ENCODE data around the gene MYCBP2. TPM values are rescaled to one million over a fixed set of nuclear protein-coding genes. Genes with fewer than 3 reads are reported as not detected.

Gene MYCBP2
- total RNA-seq, 1 experiment from 2014 or later = 22.0 TPM

- H3K36me3 Mint-ChIP-seq (ENCODE audit: insufficient read depth, unreplicated experiment) = peaks cover 30% of the 10 kb centered on the region
- no peaks in the 10 kb centered on the region for H3K4me1 Mint-ChIP-seq (ENCODE audit: low read depth, unreplicated experiment)
- H3K27ac Mint-ChIP-seq (ENCODE audit: unreplicated experiment) = peak overlapping the region; percentile 62
- CTCF ChIA-PET = no interaction called here
- H3K27me3 Mint-ChIP-seq (ENCODE audit: unreplicated experiment) = no peaks in the 10 kb centered on the region
- H3K9me3 Mint-ChIP-seq (ENCODE audit: low read depth, unreplicated experiment) = no peaks in the 10 kb centered on the region
- TF ChIP-seq, protein P1, sequence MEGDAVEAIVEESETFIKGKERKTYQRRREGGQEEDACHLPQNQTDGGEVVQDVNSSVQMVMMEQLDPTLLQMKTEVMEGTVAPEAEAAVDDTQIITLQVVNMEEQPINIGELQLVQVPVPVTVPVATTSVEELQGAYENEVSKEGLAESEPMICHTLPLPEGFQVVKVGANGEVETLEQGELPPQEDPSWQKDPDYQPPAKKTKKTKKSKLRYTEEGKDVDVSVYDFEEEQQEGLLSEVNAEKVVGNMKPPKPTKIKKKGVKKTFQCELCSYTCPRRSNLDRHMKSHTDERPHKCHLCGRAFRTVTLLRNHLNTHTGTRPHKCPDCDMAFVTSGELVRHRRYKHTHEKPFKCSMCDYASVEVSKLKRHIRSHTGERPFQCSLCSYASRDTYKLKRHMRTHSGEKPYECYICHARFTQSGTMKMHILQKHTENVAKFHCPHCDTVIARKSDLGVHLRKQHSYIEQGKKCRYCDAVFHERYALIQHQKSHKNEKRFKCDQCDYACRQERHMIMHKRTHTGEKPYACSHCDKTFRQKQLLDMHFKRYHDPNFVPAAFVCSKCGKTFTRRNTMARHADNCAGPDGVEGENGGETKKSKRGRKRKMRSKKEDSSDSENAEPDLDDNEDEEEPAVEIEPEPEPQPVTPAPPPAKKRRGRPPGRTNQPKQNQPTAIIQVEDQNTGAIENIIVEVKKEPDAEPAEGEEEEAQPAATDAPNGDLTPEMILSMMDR (IDR thresholded peaks at IDR 0.05; ENCODE audit: unreplicated experiment) = no peak
- intact Hi-C loops (cut with micrococcal nuclease; ENCODE audit: unreplicated experiment) = no loop called here
- no TSS peak for BruUV-seq (replicated peaks)
- DNase-seq = no peak
- peak overlapping the region; percentile 76 for H3K4me3 Mint-ChIP-seq (ENCODE audit: low read depth, unreplicated experiment)
Observed at GRCh38 chr13:77329911-77330584, 3.2 kb upstream of the MYCBP2 start.

DNA sequence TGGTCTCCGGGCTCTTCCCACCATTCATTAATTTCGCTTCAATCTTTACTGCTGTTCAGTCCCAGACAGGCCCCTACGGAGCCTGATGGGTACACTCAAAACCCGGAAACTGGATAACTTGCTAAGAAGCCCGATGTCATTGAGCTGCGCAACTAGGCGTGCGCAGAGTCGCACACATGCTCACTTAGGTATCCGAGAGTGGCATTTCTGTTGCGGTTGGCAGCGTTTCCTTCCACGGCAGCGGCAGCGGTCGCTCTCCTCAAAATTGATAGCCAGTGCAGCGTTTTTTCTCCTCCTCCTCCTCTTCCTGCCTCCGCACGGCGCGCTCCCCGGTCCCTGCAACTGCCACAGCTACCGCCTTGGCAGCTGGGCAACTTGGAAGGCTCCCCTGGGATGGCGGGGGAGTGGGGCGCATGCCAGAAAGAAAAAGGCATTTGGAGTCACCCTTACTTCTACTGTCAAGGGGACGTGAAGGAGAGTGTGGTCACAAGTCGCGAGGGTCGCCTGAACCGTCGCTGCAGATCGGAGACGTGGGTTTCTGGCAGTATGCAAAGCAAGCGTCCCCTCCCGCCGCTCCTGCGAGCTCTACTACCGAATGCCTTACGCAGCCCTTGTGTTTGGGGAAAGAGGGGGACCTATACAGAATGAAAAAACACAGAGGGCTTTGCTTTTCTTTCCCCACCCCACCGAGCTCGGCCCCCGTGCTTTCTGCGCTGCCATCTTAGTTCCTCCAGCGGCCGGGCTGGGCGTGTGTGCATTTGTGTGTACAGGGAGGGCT, 2.4 kb upstream of the MYCBP2 start:
- H3K9me3 Mint-ChIP-seq (ENCODE audit: low read depth, unreplicated experiment) = no peaks in the 10 kb centered on the region

DNA sequence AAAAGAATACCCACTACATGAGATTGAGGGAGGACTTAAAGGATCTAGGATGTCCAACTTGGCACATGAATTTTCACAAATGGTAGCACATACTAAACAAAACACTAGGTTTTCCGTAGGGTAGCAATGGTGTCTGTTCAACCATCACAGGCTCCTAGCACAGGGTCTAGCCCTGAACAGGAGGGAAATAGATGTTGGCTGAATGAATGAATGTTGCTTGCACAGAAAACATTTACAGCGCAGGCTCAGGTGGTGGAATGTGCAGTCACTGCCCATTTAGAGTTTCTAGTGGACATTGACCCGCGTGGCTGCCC, 1.9 kb upstream of the MYCBP2 start:
- H3K27me3 Mint-ChIP-seq (ENCODE audit: unreplicated experiment) = no peaks in the 10 kb centered on the region

More for the DNA sequence above, 2.4 kb upstream of the MYCBP2 start:
- peaks cover 30% of the 10 kb centered on the region for H3K36me3 Mint-ChIP-seq (ENCODE audit: insufficient read depth, unreplicated experiment)
- BruUV-seq (replicated peaks) = no TSS peak
- no peaks in the 10 kb centered on the region for H3K27me3 Mint-ChIP-seq (ENCODE audit: unreplicated experiment)
- CTCF ChIA-PET = no interaction called here
- no peak overlapping the region for H3K27ac Mint-ChIP-seq (ENCODE audit: unreplicated experiment)
- H3K4me1 Mint-ChIP-seq (ENCODE audit: low read depth, unreplicated experiment) = peaks cover under 1% of the 10 kb centered on the region
- H3K4me3 Mint-ChIP-seq (ENCODE audit: low read depth, unreplicated experiment) = peak overlapping the region; percentile 76
- DNase-seq = peak; percentile 44
- TF ChIP-seq, protein P1 (IDR thresholded peaks at IDR 0.05; ENCODE audit: unreplicated experiment) = no peak
- intact Hi-C loops (cut with micrococcal nuclease; ENCODE audit: unreplicated experiment) = no loop called here

GRCh38 chr13:77325371-77325980, 1.4 kb downstream of the MYCBP2 start:
- H3K27me3 Mint-ChIP-seq (ENCODE audit: unreplicated experiment) = no peaks in the 10 kb centered on the region
- TF ChIP-seq, protein P1 (IDR thresholded peaks at IDR 0.05; ENCODE audit: unreplicated experiment) = no peak
- H3K27ac Mint-ChIP-seq (ENCODE audit: unreplicated experiment) = no peak overlapping the region
- peaks cover 10% of the 10 kb centered on the region for H3K4me1 Mint-ChIP-seq (ENCODE audit: low read depth, unreplicated experiment)
- no peaks in the 10 kb centered on the region for H3K9me3 Mint-ChIP-seq (ENCODE audit: low read depth, unreplicated experiment)
- DNase-seq = no peak
- peaks cover 30% of the 10 kb centered on the region for H3K36me3 Mint-ChIP-seq (ENCODE audit: insufficient read depth, unreplicated experiment)
- intact Hi-C loops (cut with micrococcal nuclease; ENCODE audit: unreplicated experiment) = no loop called here
- peak overlapping the region; percentile 88 for H3K4me3 Mint-ChIP-seq (ENCODE audit: low read depth, unreplicated experiment)
- CTCF ChIA-PET = no interaction called here
- TSS peak; percentile 39 for BruUV-seq (replicated peaks)

More for the DNA sequence above, 1.9 kb upstream of the MYCBP2 start:
- TF ChIP-seq, protein P1 (IDR thresholded peaks at IDR 0.05; ENCODE audit: unreplicated experiment) = no peak
- intact Hi-C loops (cut with micrococcal nuclease; ENCODE audit: unreplicated experiment) = no loop called here
- peaks cover 30% of the 10 kb centered on the region for H3K36me3 Mint-ChIP-seq (ENCODE audit: insufficient read depth, unreplicated experiment)
- DNase-seq = no peak
- CTCF ChIA-PET = no interaction called here
- H3K9me3 Mint-ChIP-seq (ENCODE audit: low read depth, unreplicated experiment) = no peaks in the 10 kb centered on the region
- no TSS peak for BruUV-seq (replicated peaks)
- H3K4me1 Mint-ChIP-seq (ENCODE audit: low read depth, unreplicated experiment) = peaks cover 6% of the 10 kb centered on the region
- no peak overlapping the region for H3K27ac Mint-ChIP-seq (ENCODE audit: unreplicated experiment)
- peak overlapping the region; percentile 76 for H3K4me3 Mint-ChIP-seq (ENCODE audit: low read depth, unreplicated experiment)

All from Calu3 (cell line).